Measurements from ENCODE around the gene INSRR.

The INSRR gene

DNA sequence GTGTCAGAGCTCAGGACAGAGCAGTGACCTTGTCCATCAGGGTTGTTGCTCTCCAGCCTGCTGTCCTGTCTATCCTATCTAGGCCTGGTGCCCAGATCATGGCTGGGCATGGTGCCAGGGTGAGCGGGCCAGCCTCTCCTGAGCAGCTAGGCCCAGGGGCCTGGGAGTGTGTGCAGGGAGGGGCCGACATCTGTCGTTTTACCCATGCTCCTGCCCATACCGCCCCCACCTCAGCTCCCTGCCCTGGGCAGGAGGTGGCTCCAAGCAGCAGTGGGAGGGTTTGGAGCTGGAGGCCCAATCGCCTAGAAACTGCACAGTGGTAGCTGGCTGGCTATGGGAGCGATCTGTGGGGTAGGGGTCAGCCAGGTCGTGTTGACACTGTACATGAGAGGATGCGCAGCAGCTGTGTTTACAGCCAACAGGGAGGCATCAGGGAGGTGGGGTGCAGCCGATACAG lies 6.5 kb downstream of the INSRR start:
- DNase-seq (ENCODE audit: extremely low read depth in 1 of 2, low read depth in 1 of 2): no peak

DNA sequence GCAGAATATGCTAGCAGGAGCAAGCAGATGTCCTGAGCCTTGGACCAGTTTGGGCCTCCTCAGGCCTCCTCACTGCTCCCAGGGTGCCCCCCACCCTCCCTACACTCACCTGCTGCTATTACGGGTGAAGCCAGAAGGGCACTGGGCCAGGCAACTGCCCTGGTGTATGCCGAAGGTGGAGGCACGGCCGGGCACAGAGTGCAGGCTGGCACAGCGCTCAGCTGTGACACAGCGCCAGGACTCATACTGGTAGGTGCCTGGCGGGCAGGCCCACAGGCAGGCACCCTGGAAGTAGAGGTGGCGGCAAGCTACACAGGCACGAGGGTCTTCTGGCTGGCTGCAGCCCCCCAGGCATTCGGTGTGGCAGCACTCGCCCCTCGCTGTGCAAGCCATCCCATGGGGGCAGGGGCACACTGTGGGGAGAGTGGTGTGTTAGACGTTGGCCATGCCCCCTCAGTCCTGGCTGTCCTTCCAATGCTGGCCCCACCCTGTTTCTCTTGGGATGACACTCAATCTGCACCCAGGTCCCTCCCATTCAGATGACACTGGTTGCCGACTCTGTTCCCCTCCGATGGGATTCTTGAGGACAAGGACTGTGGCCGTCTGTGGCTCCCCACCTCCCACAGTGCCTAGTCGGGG lies 7.0 kb downstream of the INSRR start:
- no peak for DNase-seq (ENCODE audit: extremely low read depth in 1 of 2, low read depth in 1 of 2)

DNA sequence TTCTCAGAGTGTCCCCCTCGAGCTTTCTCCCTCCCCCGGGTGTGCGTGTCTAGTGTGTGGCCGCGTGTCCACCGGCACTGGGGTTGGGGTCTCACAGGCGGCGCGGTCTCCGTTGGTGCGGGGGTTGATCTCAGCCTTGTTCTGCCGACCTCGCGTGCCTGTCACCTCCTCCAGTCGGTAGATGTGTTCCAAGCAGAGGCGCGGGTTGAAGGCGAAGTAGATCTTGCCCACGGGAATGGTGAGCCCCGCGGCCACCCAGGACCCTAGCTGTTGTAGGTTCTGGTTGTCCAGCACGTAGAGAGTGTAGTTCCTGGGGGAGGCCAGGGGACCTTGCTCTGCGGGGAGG lies 9.8 kb downstream of the INSRR start:
- DNase-seq (ENCODE audit: extremely low read depth in 1 of 2, low read depth in 1 of 2): no peak

DNA sequence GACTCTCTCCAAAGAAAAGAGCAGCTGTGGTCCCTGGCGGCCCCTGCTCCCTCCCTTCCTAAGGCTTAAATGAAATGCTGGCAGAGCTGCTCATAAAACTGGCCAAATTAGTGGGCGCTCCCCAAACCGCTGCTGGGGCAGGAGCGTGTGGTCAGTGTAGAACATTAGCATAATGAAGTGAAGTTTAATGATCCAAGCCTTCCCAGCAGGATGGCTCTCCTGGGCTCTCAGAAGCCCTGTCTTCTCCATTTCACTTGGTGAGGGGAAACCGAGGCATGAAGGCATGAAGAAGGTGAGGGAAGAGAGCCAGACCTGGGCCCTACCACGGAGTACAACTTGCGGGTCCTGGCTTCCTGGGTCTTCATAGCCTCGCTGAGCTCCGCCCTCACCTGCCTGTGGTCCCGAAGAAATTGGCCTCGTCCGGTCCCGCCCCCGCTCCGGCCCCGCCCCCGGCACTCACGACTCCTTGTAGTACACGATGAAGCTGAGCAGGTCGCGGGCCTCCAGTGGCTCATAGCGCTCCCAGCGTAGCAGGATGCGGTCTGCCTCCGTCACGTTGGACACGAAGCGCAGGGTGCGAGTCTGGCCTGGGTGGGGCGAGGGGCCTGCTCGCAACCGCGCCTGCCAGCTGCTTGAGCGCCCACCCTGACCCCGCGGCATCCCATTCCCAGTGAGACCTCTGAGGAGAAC lies 10.3 kb downstream of the INSRR start:
- DNase-seq (ENCODE audit: extremely low read depth in 1 of 2, low read depth in 1 of 2): peak; percentile 49 to 68

DNA sequence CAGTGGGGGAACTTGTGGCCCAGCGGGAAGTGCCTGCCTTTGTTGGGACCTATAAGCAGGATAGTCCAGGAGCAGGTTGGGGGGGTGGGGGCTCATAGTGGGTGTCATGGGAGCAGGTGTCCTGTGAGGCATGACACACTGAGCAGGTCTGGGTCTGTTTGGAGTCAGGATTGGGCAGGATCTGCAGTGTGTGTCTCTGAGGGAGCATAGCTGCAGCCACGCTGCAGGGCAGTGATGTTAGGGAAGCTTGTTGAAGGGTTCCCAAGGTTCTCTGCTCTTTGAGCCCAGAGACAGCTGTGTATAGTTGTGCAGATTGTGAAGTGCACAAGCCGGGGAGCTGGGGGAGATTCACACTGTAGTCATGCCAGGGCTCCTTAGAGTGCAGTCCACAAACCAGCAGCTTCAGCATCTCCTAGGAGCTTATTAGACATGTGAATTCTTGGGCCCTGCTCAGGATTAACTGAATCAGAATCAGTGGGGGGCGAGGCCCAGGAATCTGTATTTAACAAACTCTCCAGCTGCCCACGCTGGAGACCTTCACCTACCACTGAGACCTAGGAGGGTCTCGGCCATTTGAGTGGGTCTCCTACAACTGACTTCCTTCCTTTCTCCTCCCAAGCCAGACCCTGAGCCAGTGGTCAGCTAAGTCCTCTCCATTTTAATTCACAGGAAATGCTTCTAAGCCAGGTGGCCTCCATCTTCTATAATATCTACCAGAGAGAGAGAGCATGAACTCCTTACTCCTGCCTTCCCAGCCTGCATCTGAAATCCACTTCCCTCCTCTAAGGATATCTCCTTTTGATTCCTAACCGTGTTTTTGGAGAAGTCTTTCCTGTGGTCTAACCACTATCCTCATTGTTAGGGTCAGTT lies 11.1 kb downstream of the INSRR start:
- no peak for DNase-seq (ENCODE audit: extremely low read depth in 1 of 2, low read depth in 1 of 2)

DNA sequence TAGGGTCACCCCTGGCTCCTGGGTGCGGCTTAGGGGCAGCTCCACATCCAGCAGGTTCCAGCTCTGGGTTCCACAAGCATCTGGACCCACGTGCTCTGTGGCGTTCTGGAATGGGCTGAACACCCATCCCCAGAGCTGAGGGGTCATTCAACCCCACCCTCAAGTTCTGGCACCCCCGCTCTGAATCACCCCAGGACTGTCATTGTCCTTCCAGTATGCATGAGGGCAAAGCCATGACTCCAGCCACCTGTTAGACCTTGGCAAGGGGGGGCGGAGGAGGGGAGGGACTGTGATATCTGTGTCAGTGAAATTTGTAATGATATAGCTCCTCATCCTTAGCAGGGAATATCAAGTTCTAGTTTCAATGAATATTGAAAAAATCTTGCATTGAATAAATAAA lies 12.3 kb downstream of the INSRR start:
- no peak for DNase-seq (ENCODE audit: extremely low read depth in 1 of 2, low read depth in 1 of 2)

DNA sequence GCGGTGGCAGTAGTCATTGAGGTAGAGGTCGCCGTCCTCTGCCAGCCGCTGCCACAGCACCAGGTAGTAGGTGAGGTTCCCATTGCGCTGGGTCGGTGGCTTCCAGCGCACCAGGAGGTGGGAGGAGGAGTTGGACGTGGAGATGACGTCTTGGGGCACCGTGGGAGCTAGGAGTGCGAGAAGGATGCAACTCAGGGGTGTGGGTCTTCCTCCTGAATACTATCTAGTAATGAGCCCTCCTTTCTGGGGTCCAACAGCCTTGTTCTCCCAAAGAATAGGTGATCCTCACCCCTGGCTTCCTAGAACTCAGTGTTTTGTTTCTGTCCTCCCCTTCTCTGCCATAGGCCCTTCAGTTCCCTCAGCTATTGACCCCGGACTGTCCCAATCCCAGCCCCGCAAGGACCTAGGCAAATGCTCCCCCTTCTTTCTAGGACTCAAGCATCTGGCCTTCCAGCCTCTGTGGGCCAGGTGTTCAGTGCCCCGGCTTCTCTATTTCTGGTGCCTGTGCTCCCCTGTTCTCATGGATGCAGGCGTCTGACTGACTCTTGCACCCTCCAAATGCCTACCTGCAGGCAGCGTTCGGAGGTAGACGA lies 12.9 kb downstream of the INSRR start:
- no peak for DNase-seq (ENCODE audit: extremely low read depth in 1 of 2, low read depth in 1 of 2)

DNA sequence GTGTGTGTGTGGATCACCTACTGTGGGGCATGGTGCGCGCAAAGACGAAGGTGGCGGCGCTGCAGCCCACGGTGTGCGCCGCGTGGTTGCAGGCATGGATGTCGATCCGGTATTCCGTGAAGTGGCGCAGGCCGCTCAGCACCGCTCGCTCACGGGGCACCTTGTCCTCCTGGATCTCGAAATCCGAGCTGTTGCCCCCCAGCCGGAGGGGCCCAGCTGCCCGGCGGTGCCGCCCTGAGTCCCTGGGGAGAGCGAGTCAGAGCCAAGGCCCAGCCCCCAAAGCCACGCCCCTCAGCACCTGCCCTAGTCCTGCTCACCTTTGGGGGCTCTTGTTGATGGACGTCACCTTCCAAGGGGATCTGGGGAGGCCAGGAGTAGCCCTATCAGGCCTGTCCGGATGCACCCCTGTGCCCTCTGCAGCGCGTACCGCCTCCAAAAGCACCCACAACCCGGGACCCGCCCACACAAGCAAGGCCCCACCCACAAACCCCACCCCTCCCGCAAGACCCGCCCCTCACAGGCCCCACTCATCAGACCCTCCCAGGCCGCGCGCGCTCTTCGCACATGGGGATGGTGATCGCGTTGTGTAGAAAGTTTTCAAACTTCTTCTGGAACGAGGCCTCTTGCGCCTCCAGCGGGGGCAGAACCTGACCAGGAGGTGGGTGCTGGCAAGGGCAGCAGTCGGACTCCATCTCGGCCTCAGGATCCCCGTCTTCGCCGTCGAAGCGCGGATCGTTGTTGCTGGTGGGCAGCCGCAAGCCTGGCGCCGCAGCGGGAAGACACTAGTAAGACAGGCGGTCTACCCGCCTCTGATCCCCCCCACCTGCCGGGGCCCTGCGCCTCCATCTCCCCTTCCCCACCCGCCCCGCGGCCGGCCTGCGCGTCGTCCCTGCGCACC lies 13.6 kb downstream of the INSRR start:
- DNase-seq (ENCODE audit: extremely low read depth in 1 of 2, low read depth in 1 of 2): no peak

DNA sequence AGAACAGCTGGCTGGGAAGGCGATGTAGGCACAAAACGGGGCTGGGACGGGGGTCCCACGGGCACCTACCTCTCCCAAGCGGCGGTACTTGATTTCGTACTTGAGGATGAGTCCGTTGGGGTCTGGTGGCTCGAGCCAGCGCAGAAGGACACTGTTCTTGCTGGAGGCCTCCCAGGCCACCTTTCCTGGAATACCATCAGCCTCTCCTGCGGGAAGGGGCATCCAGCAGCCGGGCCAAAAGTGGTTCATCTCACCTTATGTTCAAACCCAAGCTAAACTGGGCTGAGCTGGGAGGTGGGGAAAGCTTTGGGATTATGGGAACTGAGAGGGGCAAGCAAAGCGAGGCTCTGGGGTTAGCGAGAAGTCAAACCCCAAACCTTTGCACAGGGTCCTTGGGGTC lies 14.3 kb downstream of the INSRR start:
- no peak for DNase-seq (ENCODE audit: extremely low read depth in 1 of 2, low read depth in 1 of 2)

DNA sequence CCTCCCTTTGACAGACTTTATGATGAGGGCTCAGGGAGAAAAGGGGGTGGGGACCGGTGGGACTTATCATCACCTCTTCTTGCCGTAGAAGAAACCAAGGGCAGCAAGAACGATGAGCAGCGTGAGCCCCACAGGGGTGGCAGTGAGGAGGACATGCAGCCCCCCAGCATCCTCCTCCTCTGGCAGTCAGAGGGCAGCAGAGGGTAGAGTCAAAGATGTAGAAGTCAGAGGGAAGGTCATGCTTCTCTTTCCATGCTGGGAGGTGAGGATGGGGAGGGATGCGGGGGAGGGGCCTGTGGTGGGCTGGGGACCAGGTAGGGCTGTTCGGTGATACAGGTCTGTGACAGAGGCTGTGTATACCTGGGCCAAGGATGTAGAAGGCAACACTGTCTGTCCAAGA lies 14.8 kb downstream of the INSRR start:
- DNase-seq (ENCODE audit: extremely low read depth in 1 of 2, low read depth in 1 of 2): no peak

DNA sequence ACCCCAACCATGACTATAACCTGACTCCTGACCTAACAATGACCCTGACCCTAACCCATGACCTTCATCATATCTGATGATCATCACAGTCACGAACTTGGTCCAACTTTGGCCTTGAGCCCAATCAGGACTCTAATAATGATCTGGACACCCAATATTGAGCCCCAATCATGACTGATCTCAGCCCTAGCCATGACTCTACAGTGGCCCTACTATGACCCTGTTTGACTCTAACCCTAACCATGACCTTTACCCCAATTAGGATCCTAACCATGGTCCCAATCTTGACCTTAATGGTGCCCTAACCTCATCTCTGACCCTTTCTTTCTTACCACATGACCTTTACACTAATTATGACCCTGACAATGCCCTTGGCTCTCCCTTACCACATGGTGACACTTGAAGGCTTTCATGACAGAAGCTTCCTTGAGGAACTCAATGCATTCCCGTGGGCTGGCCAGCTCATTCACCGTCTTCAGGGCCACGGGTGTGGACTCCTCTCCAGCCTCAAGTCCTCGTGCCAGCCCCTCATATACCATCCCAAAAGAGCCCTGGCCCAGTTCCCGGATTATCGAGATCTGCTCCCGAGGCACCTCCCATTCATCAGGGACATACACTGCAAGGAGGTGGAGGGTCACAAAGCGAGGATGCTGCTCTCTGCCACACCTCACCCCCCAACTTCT lies 16.2 kb downstream of the INSRR start:
- DNase-seq (ENCODE audit: extremely low read depth in 1 of 2, low read depth in 1 of 2): no peak

DNA sequence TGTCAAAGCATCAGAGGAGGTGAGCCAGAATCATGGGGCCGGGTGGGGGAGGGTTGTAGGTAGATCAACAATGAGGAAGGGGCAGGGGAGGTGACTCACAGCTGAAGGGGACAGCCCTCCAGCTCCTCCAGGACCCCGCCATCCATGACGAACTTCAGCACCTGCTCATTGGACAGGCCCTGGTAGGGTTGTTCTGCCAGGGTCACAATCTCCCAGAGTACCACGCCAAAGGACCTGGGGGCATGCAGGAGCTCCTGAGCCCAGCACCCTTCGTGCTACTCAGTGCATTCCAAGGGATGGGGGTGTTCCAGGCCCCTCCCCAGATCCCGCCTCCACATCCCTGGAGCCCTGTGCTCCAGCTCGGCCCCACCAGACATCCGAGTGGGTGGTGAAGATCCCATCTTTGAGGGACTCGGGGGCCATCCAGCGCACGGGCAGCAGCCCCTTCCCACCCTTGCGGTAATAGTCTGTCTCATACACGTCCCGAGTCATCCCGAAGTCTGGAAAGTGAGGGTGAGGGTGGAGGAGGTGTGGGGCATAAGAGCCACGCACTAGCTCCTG lies 17.5 kb downstream of the INSRR start:
- no peak for DNase-seq (ENCODE audit: extremely low read depth in 1 of 2, low read depth in 1 of 2)

DNA sequence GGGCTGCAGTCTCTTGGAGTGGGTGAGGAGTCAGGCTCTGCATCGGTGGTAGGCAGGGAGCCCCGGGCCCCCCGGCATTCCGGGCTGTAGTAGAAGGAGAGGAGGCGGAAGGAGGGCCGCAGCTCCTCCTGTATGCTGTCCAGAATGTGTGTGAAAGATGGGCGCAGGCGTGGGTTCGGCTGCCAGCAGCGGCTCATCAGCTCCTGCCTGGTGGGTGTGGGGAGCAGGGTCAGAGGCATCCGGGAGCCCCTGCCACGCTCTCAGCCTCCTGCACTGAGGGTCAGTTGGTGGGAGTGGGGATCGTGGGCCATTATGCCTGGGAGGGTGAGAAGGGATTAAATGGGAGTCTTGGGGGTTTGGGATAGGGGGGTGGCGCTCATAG lies 18.0 kb downstream of the INSRR start:
- no peak for DNase-seq (ENCODE audit: extremely low read depth in 1 of 2, low read depth in 1 of 2)

DNA sequence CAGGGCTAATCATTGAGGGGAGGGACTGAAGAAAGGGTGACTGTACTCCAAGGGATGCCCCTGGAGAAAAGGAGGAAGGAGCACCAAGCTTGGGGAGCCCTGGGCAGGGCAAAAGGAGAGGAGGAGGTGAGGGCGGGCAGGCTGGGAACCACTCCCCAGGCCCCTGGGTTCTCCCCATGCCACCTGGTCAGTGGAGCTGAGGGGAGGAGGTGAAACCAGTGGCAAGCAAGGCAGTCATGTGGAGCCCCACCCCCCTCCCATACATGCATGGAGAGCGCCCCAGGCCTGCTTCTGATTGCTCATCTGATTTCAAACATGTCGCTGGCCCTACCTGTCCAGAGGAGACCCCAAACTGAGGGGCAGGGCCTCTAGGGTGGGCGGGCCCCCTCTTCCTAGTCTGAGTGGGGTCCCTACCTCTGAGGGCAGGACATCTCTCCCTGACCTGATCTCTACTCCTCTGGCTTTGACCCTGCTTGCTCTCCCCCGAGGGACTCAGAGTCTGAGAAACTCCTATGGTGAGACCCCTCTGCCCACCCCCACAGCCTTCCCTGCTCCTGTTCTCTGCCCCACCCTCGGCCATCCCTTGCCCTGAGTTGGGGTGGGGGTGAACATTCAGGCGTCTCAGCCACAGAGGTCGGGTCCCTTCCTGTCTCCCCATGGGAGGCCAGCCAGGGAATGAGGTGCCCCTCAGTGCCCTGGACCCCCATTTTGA lies 18.6 kb downstream of the INSRR start:
- DNase-seq (ENCODE audit: extremely low read depth in 1 of 2, low read depth in 1 of 2): no peak

DNA sequence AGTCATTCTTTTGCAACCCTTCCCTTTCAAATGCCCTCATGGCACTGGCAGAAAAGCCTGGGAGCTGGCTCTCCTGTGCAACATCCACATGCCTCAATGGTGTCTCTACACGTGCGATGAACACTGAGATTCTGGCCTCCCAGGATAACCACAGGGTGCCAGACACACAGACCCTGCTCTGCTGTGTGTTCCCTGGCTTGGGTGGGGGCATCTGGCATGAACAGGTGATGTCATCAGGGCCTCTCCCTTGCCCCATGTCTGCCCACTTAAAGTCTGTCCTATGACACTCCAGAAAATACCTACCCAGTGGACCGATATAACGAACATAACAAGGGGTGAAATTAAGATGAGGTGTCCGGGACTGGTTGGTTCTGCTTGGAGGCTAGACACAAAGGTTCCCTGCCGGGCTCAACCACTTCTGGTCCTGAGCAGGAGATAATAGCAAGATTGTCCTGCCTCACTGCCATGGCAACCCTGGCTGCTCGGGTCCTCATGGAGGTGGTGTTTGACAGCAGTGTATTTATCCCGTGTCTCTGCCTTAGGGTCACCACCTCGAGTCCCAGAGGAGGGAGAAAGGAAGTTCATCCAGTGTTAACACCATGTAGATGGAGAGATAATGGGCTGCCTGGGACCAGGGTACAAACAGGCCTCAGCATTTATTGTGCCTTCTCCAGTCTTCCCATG lies 19.3 kb downstream of the INSRR start:
- DNase-seq (ENCODE audit: extremely low read depth in 1 of 2, low read depth in 1 of 2): no peak

DNA sequence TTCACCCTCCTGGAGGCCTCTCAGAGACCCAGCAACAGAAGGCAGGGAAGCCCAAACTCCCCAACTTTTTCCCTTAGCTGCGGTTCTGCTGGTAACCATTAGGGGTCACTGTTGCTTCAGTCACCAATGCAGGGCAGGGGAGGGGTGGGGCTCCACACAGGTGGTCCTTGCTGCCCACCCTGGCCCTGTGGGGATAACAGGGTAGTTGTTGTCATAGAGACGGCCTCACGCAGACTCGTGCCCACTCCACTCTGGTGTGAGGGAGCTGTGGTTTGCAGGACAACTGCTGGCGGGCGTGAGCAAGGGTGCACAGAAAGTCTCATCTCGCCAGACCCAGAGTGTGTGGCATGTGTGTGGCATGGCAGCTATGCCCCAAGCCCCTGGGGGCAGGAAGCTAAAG lies 19.9 kb downstream of the INSRR start:
- no peak for DNase-seq (ENCODE audit: extremely low read depth in 1 of 2, low read depth in 1 of 2)

DNA sequence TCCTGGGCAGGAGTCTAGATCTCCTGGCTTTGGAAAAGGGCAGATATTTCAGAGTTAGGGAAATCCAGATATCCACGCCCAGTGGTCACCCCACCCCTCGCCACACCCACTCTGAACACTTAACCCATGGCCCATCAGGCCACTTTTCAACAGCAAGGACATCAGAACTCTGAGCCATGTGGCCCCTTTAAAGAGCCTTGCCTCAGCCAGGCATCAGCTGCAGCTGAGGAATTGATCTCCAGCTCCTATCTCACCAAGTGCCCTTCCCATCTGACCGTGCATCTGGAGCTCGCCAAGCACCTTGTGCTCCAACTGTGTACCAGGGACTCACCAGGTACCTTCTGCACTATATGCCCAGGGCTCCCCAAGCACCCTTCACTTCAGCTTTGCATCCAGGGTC lies 22.0 kb downstream of the INSRR start:
- DNase-seq (ENCODE audit: extremely low read depth in 1 of 2, low read depth in 1 of 2): no peak

DNA sequence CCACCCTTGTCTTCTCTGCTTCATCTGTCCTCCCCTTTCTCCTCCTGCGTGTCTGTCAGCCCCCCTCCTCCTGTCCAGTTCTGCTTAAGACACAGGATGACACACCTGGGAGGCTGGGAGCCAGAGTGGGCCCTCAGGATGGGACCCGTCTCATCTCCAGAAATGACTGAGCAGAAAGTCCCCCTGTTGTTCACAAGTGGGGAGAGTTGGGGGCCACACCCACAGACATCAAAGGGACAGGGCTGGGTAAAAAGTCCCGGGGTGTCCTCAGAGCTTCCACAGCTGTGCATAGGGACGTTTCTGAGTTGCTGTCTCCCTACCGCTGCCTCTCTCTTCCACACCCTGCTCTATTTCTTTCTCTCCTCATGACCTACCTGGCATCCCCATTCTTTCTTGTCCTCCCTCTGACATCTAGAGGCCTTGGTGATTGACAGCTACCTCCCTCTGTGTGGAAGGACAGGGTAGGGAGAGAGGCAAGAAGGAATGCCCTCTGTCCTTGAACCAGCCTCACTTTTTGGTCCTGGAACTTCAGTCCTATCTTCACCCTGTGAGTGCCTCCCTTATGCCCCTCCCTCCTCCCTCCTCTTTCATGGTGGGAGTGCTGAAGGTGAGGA lies 22.8 kb downstream of the INSRR start:
- DNase-seq (ENCODE audit: extremely low read depth in 1 of 2, low read depth in 1 of 2): peak in 1 of 2 donors; percentile 70
